A549 (cell line): Measurements from ENCODE around the gene ULK4.

Experiments
- CHD2 ChIP-seq: fragments of 150-350 bp; IDR thresholded peaks from 2 replicates; pipeline ENCODE4 v1.6.1; 2014; ENCODE audit warnings: low read length; ENCODE audit not compliant: partially characterized antibody
- CTCF ChIP-seq: fragments of >200 bp; sonication (Bioruptor Twin); formaldehyde crosslinking; IDR thresholded peaks from 3 replicates; pipeline ENCODE4 v1.5.1; 2016
- EHF ChIP-seq: fragments of 250-450 bp; sonication (Bioruptor Pico); IDR thresholded peaks from 2 replicates; pipeline ENCODE4 v1.5.0; 2020; ENCODE audit warnings: mild to moderate bottlenecking
- EP300 ChIP-seq, 2 experiments: fragments of >200 bp; sonication (Bioruptor Twin); formaldehyde crosslinking; IDR thresholded peaks; 2 replicates in 1 of 2; 3 replicates in 1 of 2; pipeline ENCODE4 v1.6.1; 2016 to 2017
- HDAC2 ChIP-seq: fragments of 200-600 bp; sonication (generic); IDR thresholded peaks from 2 replicates; pipeline ENCODE4 v1.6.1; 2016
- KDM1A ChIP-seq: fragments of 200-600 bp; sonication (generic); IDR thresholded peaks from 2 replicates; pipeline ENCODE4 v1.6.1; 2016; ENCODE audit warnings: low read depth, mild to moderate bottlenecking
- KDM5A ChIP-seq: fragments of 200-600 bp; sonication (generic); IDR thresholded peaks from 2 replicates; pipeline ENCODE4 v1.6.1; 2016; ENCODE audit warnings: antibody characterized with exemption, mild to moderate bottlenecking
- NR3C1 ChIP-seq: fragments of >200 bp; sonication (Bioruptor Twin); formaldehyde crosslinking; IDR thresholded peaks from 3 replicates; pipeline ENCODE4 v1.6.1; 2017
- POLR2A ChIP-seq: IDR thresholded peaks from 2 replicates; pipeline ENCODE4 v1.6.1; 2012; ENCODE audit warnings: mild to moderate bottlenecking, low read length
- RFX5 ChIP-seq: fragments of 450-650 bp; IDR thresholded peaks from 2 replicates; pipeline ENCODE4 v1.7.1; 2014; ENCODE audit warnings: antibody characterized with exemption, mild to moderate bottlenecking, moderate library complexity
- ZNF302 ChIP-seq: fragments of 250-450 bp; sonication (Bioruptor Pico); IDR thresholded peaks from 2 replicates; pipeline ENCODE4 v1.9.0; 2021; ENCODE audit warnings: inconsistent platforms, mild to moderate bottlenecking, moderate library complexity
- TF ChIP-seq, protein P1 (sequence below): fragments of 450-650 bp; IDR thresholded peaks from 2 replicates; pipeline ENCODE4 v1.6.1; 2014; ENCODE audit warnings: antibody characterized with exemption

GRCh38 chr3:41302295-41302694 is 659.6 kb downstream of the ULK4 start:
- TF ChIP-seq CTCF: no peak
- no peak for TF ChIP-seq ZNF302 (CRISPR knock-in tag)
- no peak for TF ChIP-seq POLR2A
- TF ChIP-seq EHF: no peak
- TF ChIP-seq HDAC2: no peak
- TF ChIP-seq CHD2: no peak
- TF ChIP-seq RFX5: no peak
- no peak for TF ChIP-seq EP300 (IDR thresholded peaks at IDR 0.05)
- TF ChIP-seq KDM5A: no peak
- TF ChIP-seq, protein P1, sequence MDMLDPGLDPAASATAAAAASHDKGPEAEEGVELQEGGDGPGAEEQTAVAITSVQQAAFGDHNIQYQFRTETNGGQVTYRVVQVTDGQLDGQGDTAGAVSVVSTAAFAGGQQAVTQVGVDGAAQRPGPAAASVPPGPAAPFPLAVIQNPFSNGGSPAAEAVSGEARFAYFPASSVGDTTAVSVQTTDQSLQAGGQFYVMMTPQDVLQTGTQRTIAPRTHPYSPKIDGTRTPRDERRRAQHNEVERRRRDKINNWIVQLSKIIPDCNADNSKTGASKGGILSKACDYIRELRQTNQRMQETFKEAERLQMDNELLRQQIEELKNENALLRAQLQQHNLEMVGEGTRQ: no peak
- no peak for TF ChIP-seq KDM1A
- TF ChIP-seq NR3C1: no peak
